Left hindlimb (tissue), 1 donor: ENCODE results near the gene RCOR1.
"Not testable (repeated sequence)": the region's sequence is repeated elsewhere in the genome, so short reads cannot be mapped to it uniquely, and the experiment has no call there.

Source experiments
- DNase-seq: peaks from one replicate; pipeline ENCODE4 v3.0.0-alpha.2; 2018

The RCOR1 gene

DNA sequence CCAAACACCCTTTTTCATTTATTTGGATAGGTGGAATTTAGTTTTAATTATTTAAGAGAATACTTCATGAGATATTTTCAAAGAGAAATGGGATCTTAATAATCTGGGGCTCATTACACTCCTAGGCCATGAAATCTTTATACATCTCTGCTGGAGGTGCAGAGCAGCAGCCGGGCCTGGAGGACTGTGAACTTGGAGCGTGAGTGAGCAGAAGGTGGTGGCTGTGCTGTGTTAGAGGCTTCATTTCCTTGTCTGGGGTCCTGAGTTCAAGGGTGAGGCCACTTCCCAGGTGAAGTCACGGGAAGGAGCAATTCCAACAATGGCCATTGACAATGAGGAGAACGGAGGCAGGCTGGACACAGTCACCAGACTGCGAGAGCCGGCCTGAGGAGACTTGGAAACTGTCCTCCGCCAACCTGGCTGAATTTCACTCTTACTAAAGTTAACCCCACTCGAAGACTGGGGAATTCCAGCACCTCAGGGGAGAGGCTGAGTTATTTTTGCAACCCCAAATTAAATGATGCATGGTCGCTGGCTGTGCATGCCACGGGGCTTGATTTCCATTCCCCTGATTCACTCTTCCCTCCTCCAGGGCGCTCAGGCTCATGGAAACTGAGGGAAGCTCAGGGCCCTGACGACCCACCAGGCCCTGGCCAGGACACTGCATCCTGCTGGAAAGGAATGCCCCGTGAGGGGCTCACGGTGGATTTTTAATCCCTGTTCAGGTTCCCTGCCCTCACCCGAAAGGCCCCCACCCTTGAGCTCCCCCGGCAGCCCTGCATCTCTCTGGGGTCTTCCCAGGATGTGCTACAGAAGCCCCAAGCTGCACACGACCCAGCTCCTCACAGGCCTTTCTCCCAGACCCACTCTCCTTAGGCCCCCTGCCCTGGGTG, 162.2 kb downstream of the RCOR1 start:
- peak; percentile 12 for DNase-seq

DNA sequence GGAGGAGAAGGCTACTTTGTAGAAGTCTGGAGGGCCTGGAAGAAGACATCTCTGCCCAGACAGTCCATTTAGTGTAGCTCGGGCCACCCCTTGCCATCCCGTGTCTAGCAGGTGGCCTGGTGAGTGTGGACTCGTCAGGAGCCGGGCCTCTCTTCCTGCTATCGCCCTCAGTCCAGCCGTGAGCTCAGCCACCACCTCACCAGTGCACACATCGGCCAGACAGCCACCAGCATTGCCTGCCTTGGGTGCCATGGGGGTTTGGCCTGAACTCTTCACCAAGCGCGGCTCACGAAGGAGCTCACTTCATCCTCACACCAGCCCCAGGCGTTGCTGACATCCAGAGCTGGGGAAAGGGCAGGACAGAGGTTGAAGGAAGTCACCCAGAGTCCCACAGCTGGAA, 165.2 kb downstream of the RCOR1 start:
- peak; percentile 25 for DNase-seq

DNA sequence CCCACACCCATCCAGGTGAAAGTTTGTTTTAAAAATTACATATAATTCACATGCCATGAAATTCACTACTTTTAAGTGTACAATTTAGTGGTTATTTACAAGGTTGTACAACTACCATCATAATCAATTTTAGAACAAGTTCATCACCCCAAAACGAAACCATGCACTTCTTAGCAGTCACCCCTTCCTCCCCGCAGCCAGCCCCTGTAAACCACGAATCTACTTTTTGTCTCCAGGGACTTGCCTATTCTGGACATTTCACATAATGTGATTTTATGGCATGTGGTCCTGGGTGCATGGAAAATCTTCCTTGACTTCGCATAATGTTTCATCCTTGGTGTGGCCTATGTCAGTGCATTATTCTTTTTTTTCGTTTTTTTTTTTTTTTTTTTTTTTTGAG, 165.6 kb downstream of the RCOR1 start:
- no peak for DNase-seq

DNA sequence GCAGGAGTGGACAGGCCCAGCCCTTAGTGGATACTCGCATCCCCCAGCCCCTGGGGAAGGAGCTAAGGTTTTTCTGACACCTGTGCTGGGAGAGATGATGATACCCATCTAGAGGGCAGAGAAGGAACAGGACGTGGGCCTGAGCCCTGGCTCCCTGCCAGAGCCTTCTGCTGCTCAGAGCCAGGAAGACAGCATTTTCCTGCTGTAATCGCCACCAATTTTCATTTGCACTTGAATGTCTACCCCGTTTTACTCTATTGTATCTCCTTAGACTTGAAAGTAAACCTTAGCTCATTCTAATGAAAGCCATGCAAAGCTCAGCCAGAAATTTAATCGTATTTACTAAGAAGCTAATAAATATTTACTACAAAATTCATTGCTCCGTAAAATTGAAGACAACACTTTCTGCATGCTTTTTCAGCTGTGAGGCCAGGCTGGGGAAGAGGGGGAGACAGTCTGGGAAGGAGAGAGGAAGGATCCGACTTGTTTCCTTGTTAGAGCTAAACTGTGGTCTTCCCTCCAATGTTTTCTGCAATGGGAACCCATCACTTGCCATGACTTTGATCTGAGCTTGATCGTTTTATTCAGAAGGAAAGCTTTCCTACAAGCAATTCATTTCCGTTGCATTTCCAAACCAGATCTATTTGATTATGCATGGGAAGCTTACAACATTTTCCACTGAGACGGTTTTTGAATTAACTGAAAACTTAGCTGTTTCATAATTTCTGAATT, 167.2 kb downstream of the RCOR1 start:
- peak; percentile 28 for DNase-seq

DNA sequence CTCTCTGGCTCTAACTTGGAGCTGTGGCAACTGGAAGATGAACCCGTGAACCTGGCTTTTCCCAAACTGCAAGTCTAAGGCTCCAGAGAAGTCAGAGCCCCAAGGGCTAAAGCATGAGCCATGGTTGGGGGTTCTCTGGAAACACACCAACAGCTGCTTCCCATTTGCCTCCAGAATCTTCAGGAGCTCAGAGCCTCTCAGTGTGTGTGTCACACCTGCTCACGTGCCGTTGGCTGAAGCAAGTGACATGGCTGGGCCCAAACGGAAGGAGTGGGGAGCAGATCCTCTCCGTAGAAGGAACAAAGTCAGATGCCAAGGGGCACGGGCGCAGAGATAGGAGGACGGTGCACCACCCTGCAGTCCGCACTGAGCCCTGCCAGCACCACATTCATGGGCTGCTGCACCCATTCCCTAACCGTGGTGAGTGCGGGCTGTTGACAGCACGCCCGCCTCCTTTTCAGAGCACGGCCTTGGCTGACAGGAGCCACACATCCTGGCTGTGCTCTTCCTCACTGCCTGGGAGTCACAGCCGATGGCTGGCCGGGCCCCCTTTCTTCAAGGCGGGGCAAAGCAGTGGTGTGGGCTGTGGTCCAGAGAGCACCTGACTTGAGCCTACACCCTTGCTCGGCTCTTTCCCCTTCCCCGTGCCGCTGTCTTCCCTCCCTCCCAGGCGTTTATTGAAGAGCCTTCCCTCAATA, 168.2 kb downstream of the RCOR1 start:
- peak; percentile 39 for DNase-seq

DNA sequence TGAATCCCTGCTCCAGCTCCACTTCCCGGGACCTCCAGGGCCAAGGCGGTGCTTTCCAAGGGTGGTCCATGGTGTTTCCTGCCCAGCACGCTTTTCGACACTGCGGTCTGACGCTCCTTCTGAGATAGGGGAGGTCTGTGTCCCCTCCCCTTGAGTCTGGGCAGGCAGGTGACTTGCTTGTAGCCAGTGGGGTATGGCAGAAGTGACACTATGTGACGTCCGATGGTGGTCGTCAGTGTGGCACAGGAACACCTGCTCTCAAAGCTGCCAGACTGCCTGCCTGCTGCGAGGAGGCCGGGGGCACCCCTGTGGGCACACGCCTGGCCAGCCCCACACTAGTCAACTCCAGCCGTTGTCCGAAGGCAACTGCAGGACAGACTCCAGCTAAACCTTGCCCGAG, 168.8 kb downstream of the RCOR1 start:
- peak; percentile 26 for DNase-seq

DNA sequence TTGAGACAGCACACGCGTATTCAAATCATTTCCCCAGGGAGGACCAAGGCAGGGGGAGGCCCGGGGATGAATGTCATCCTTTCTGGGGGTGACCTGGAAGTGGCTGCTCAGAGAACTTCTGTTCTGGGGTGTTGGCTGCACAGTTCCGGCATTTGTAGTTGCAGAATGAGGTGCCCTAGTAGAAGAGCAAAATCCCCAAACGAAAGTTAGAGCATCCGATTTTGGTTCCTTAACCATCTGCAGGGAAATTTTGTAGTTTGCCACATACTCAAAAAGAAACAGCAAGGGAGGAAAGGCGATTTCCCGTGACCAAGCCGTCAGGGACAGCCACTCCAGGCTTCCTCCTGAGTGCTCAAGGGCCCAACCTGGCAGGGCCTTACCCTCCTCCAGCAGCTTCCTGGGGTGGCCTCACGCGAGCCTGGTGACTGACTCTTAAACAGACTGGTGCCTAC, 171.8 kb downstream of the RCOR1 start:
- DNase-seq, result peak; percentile 4

DNA sequence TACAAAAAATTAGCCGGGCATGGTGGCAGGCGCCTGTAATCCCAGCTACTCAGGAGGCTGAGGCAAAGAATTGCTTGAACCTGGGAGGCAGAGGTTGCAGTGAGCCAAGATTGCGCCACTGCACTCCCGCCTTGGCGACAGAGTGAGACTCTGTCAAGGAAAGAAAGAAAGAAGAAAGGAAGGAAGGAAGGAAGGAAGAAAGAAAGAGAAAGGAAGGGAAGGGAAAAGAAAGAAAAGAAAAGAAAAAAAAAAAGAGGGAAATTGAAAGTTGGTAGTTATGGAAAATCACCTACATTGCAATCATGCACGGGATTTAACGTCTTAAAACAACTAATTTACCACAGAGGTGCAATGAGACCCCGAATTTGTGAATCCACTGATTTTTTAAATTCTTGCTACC, 173.3 kb downstream of the RCOR1 start:
- DNase-seq, result not testable (repeated sequence)

DNA sequence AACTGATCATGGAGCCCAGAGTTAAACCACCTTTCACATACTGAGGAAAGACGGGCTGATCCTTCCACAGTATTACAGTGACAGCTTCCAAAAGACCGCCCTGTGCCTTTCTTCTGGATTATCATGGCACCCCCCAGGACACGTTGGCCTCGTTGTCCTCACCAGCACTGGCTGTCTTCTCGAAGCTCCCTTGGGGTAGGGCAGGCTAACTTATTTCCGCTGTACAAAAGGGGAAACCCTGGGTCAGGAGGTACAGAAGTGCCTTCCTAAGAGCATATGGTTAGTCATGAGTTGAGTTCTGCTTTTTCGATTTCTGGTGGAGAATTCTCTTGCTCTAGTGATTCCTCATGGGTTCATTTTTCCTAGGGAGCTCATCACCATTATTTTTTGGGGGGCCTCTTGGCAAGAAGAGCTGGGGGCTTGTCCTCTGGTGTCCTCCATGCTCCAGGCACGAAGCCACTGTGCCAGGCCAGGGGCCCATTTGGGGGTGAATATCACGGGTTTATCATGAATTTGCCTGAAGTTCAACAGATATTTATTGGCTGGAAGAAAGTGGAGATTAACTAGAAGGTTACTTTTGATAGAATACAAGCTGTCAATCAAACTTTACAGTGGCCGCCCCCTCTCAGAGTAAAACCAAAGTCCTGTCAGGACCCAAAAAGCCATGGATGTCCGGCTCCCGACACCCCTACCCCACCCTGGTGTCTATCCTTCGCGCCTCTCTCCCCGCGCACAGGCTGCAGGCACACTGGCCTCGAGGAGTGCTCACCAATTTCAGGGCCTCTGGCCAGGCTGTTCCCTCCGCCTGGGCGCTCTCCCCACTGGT, 176.0 kb downstream of the RCOR1 start:
- DNase-seq, result no peak

DNA sequence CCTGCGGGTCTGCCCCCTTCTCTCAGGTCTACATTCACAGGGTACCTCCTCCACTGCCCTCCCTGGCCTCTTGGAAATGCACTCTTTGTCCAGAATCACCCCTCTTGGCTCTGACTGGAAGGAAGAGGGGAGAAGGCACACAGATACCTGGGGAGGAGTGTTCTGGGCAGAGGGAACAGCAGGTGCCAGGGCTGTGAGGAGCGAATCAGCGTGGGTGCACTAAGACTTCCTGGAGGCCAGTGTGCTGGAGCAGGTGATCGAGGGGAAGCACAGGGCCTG, 176.5 kb downstream of the RCOR1 start:
- no peak for DNase-seq

DNA sequence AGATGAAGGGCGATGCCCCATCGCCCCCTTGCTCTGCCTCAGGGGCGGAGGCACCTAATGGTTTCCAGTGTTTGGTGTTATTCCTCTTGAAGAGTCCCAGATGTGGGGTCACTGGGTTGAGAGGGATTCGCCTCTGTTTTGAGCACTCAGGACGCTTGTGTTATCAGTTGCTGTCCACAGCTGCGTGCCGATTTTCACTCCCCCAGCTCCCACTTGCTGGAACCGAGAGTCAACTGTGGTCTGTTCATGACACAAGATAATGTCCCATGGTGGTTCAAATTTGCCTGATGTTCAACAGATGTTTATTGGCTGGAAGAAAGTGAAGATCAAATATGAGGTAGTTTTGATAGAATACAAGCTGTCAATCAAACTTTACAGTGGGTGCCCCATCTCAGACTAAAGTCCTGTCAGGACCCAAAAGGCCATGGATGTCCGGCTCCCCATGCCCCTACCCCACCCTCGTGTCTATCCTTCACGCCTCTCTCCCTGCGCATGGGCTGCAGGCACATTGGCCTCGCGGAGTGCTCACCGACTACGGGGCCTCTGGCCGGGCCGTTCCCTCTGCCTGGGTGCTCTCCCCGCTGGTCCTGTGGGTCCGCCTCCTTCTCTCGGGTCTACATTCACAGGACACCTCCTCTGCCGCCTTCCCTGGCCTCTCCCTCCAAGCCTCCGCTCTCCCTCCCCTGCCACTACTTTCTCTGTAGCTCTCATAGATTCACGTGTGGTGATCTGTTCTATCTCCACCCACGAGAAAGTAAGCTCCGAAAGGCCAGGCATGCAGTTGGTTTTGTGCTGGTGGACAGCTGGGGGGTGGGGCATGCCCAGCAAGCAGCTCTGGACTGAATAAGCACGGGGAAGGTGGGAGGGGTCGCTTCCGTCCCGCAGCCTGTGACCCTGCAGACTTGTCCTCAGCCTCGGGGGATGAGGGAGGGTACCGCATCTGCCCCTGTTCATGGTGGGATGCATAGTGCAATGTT, 178.0 kb downstream of the RCOR1 start:
- DNase-seq, result no peak

DNA sequence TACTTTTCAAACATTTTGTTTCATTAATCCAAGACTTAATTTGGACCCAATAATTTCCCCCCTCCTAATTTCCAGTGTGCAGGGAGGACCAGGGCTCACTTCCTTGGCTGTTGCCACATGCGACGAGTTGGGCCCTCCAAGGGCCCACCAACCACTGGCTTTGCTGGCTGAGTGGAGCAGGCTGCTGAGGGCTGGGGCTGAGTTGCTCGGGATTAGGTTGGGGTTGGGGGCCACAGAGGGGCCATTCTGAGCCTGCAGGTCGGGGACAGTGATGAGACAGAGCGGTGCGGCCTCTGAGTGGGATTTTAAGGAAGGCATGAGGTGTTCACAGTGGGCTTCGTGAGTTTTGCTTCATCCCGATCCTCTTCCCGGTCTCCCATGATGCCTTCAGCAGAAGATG, 178.7 kb downstream of the RCOR1 start:
- DNase-seq, result no peak

DNA sequence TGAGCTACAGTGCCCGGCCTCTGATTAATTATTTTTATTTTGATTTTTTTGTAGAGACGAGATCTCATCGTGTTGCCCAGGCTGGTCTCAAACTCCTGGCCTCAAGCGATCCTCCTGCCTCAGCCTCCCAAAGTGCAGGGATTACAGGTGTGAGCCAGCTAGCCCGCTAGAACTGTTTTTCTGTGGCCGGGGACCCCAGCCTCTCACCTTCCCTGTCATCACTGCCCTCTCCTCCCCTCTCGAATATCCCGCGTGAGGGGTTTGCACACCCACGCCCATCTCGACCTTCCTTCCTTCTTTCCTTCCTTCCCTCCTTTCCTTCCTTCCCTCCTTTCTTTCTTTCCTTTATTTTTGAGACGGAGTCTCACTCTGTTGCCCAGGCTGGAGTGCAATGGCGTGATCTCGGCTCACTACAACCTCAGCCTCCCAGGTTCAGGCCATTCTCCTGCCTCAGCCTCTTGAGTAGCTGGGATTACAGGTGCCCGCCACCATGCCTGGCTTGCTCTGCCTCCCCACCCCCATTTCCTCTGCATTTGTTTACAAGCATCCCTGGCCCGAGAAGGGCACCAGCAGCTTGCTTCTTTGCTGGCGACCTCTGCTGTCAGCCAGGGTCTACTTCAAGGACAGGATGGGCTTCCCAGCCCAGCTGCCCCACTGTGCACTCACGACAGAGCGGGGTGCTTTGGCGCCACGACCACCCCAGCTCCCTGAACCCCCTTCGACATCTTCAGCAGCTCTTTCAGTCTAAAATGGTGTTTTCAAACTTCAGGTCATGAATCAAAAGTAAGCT, 180.5 kb downstream of the RCOR1 start:
- no peak for DNase-seq

DNA sequence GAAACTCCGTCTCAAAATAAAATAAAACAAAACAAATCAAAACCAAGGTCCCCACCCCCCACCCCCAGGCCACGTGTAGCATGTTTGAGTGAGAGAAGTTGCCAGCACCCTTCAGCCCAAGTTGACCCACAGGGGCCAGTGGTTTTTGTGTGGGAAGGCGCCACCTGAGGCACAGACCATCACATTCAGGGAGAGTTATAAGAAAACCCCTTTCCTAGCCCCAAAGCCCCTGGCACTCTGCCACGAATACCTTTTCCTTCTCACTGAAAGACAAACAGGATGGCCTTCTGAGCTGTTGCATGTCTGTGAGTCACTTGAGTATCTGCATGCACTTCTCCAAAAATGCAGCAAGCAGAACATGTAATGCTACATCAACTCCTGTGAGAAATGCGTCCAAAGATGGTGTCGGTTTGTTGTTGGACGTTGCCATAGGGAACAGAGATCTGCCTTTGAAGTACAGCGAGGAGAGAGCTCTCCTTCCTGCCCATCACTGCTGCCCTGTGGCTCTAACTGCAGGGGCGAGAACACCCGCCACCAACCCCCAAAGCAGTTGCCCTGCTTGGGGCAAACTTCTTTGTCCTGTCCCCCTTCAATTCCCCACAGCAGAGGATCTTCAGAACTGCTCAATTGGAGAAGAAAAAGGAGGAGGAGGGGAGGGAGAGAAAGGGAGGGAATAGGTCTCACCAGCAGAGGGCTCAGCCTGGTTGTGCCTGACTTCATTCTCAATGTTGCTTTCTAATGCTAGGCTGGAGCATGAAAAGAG, 182.1 kb downstream of the RCOR1 start:
- DNase-seq, result peak; percentile 65

DNA sequence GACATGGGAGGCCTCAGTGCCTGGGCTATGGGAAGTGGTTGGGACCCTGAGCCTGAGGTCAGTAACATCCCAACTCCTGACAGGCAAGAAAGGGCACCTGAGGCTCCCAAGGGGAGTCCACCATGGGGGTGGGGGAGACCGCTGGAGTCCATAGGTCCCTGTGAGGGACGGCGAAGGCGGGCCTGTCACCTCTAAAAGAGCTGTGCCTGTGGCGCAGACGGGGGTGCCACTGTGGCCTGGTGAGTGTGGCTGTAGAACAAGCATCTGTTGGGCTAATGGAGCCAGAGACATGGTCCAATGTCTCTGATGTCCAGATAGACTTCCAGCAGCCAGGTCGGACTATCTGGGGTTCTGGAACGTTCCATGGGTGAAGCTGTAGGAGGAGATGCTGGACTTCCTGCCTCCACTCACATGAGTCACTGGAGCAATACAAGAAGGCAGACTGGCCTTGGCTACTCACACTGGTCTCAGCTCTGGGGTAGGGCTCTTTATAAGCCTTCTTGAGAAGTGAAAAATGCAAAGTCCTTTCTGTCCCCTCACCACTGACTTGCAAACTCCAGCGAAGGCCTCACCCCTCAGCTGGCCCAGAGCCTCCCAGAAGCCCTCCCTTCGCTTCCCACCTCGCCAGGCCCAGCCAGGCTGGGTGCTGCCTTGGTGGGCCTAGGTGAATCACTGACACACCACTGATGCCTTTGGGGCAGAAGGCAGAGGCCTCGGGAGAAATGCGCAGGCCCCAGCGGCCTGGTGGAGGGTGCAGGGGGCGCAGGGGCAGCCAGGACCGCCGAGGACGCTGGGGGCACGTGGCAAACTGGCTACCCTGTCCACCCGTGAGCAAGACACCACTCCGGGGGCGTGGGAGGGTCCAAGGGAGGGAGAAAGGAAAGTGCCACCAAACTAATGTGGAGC, 183.7 kb downstream of the RCOR1 start:
- no peak for DNase-seq

DNA sequence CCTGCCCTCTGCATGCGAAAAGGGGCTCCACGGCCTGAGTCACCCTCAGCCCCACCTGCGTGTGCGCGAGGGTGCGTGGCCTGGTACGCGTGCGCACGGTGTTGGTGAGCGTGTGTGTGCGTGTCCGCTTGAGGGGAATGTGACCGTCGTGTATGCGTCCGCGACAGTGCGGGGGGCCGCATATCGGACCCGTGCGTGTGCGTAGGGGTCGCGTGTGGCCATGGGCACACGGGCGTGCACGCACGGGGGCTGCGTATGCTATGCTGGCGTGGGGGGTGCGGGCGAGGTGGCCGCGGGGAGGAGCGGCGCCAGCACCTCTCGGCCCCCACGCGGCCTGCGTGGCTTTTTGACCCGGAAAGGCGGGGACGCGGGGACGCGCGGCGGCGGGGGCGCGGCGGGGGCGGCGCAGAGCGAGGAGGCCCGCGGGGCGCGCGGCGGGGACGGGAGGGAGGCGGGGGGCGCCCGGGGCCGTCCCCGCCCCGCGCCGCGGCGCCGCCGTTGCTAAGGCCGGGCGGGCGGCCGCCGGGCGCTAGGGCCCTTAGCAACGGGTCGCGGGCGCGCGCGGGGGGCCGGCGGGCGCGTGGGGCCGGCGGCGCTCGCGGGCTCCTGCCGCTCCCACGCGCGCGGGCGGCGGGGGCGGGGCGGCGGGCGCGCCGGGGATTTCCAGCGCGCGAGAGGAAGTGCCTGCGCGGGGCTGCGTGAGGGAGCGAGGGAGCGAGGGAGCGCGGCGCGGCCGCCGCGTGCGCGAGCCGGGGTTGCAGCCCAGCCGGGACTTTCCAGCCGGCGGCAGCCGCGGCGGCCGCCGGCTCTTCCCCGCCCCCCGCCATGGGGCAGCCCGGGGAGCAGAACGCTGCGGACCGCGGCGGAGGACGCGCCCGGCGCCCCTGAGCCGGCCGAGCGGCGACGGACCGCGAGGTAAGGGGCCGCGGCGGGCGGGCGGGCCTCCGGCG, 184.6 kb downstream of the RCOR1 start, which contains the start of gene TRAF3:
TRAF3 (plus strand) TSS at position 689 of the 950 bp plus-strand sequence. CDS start 92,753 bp downstream, outside the sequence.
- DNase-seq, result peak; percentile 77

DNA sequence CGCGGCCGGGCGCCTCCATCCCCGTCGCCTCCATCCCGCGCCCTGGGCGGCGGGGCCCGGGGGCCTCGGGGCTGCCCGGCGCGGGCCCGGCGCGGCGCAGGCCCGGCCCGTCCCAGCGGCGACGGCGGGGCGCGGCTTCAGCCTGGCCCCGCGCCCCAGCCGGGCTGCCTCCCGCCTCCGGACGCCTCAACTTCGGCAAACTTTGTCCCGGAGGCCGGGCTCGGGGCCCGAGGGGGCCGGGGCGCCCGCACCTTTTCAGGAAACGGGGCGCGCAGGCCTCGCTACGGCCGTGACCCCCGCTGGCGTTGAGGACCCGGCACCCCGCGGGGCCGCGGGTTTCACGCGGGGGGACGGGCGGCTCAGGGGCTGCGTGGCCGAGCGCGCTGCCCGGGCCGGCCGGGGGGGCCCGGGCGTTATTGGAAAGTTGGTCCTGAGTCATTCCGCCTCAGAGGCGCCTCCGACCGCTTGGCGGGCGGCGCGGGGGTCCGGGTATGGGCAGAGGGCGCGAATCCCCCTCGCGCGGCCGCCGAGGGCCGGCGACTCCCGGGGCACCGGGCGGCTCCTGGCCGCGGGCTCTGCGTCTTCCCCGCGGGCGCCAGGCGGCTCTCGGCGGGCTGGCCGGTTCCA, 185.4 kb downstream of the RCOR1 start:
- DNase-seq, result peak; percentile 49
